ENCODE results near the gene RNF149. TPM values are rescaled to one million over a fixed set of nuclear protein-coding genes. Genes with fewer than 3 reads are reported as not detected.

The RNF149 gene
- total RNA-seq, 1 experiment from 2014 or later: 69.0 TPM

DNA sequence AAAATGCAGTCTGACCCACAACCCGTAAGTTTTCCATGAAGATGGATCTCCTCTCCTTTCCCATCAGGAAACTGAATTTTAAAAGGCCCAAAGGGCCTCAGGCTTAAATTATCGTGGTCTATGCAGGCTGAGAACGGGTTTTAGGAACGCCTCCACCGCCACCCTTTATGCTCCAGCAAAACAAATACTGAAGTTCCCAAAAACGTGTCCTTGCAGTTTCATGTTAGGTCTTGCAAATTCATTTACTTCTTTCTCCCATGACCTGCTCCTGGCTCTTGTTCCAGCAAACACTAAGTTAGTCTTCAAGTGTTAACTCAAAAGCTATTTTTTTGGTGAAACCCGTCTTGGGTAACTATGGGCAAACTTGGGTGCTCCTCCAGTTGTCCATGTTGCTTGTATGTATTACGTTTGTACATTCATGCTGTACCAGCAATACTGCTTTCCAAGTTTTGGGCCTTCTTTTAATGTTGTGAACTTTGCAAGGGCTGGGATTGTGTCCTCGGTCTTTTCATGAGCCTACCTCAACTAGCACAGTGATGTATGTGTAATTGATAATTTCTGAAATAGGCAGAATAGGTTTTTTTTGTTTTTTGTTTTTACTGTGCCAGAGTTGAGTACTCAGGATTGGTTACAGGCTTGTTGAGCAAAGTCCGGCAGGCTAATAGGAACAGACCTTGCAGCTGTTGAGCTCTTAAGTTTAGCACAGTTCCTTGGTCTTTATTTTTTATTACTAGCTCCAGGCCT, 1.8 kb upstream of the RNF149 start:
- Mint-ChIP-seq H3K36me3 (ENCODE audit: insufficient read depth, unreplicated experiment) (peaks cover 36% of the 10 kb centered on the region), H3K9me3 (ENCODE audit: low read depth, unreplicated experiment) (no peaks in the 10 kb centered on the region), H3K27me3 (ENCODE audit: unreplicated experiment) (no peaks in the 10 kb centered on the region), H3K27ac (ENCODE audit: unreplicated experiment) (no peak overlapping the region), H3K4me1 (ENCODE audit: low read depth, unreplicated experiment) (peaks cover 31% of the 10 kb centered on the region), H3K4me3 (ENCODE audit: low read depth, unreplicated experiment) (no peak overlapping the region)
- intact Hi-C loops (cut with micrococcal nuclease; ENCODE audit: unreplicated experiment): no loop called here
- TF ChIP-seq, protein P1, sequence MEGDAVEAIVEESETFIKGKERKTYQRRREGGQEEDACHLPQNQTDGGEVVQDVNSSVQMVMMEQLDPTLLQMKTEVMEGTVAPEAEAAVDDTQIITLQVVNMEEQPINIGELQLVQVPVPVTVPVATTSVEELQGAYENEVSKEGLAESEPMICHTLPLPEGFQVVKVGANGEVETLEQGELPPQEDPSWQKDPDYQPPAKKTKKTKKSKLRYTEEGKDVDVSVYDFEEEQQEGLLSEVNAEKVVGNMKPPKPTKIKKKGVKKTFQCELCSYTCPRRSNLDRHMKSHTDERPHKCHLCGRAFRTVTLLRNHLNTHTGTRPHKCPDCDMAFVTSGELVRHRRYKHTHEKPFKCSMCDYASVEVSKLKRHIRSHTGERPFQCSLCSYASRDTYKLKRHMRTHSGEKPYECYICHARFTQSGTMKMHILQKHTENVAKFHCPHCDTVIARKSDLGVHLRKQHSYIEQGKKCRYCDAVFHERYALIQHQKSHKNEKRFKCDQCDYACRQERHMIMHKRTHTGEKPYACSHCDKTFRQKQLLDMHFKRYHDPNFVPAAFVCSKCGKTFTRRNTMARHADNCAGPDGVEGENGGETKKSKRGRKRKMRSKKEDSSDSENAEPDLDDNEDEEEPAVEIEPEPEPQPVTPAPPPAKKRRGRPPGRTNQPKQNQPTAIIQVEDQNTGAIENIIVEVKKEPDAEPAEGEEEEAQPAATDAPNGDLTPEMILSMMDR (IDR thresholded peaks at IDR 0.05; ENCODE audit: unreplicated experiment): no peak
- CTCF ChIA-PET: interaction anchor here (1.1 kb wide), 1 partner anchor 30 kb away, joined by 3 read pairs; no protein-coding TSS in a partner anchor
- no TSS peak for BruUV-seq (replicated peaks)
- no peak for DNase-seq

DNA sequence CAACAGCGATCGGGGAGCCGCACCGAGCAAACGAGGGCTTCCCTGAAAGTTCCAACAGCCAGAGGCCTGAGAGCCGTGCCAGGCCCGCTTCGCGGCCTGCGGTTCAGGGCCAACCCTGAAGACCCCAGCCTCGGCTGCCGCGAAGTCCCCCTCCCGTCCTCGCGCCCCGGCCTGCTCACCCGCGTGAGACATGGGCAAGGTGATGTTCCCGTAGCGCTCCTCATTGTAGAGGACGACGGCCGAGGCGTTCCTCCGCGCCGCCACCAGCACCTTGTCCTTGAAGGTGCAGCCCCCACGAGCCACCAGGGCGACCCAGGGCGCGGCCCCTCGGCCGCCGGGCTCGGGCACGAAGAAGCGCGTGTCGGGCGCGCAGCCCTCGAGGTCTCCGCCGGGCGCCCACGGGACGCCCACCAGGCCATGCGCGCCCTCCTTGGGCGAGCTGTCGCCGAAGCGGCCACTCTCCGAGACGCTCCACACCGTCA, 510 bp downstream of the RNF149 start:
- intact Hi-C loops (cut with micrococcal nuclease; ENCODE audit: unreplicated experiment): no loop called here
- no peaks in the 10 kb centered on the region for H3K9me3 Mint-ChIP-seq (ENCODE audit: low read depth, unreplicated experiment)

DNA sequence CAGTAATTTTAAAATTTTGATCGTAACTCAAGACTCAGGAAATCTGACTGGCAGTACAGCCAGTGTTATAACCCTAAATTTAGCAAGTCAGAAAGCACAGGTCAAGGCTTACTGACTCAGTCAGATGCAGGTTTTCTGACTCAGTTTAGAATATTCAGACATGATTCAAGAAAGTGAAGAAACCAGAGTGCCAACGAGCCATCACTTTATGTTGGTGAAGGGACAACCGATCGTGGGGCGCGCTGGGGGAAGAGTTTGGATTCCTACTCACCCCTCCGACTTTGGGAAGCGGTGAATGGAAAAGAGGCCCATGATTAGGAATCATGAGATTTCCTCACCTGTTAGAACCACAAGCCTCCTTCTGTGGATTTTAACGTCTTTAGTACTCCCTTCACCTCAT, 998 bp downstream of the RNF149 start:
- intact Hi-C loops (cut with micrococcal nuclease; ENCODE audit: unreplicated experiment): no loop called here
- Mint-ChIP-seq H3K4me1 (ENCODE audit: low read depth, unreplicated experiment) (peaks cover 40% of the 10 kb centered on the region), H3K4me3 (ENCODE audit: low read depth, unreplicated experiment) (peak overlapping the region; percentile 73), H3K36me3 (ENCODE audit: insufficient read depth, unreplicated experiment) (peaks cover 38% of the 10 kb centered on the region), H3K9me3 (ENCODE audit: low read depth, unreplicated experiment) (no peaks in the 10 kb centered on the region), H3K27me3 (ENCODE audit: unreplicated experiment) (no peaks in the 10 kb centered on the region), H3K27ac (ENCODE audit: unreplicated experiment) (peak overlapping the region; percentile 37)
- DNase-seq: no peak
- TF ChIP-seq, protein P1 (IDR thresholded peaks at IDR 0.05; ENCODE audit: unreplicated experiment): no peak
- CTCF ChIA-PET: no interaction called here
- BruUV-seq (replicated peaks): no TSS peak

More for the DNA sequence above, 510 bp downstream of the RNF149 start:
- TF ChIP-seq, protein P1 (IDR thresholded peaks at IDR 0.05; ENCODE audit: unreplicated experiment): no peak
- Mint-ChIP-seq H3K27me3 (ENCODE audit: unreplicated experiment) (no peaks in the 10 kb centered on the region), H3K27ac (ENCODE audit: unreplicated experiment) (peak overlapping the region; percentile 89), H3K4me3 (ENCODE audit: low read depth, unreplicated experiment) (peak overlapping the region; percentile 73), H3K36me3 (ENCODE audit: insufficient read depth, unreplicated experiment) (peaks cover 38% of the 10 kb centered on the region), H3K4me1 (ENCODE audit: low read depth, unreplicated experiment) (peaks cover 35% of the 10 kb centered on the region)
- CTCF ChIA-PET: interaction anchor here (1.0 to 1.2 kb wide), 2 partner anchors 20 to 22 kb away, joined by 4 read pairs; no protein-coding TSS in a partner anchor
- no TSS peak for BruUV-seq (replicated peaks)
- no peak for DNase-seq

DNA sequence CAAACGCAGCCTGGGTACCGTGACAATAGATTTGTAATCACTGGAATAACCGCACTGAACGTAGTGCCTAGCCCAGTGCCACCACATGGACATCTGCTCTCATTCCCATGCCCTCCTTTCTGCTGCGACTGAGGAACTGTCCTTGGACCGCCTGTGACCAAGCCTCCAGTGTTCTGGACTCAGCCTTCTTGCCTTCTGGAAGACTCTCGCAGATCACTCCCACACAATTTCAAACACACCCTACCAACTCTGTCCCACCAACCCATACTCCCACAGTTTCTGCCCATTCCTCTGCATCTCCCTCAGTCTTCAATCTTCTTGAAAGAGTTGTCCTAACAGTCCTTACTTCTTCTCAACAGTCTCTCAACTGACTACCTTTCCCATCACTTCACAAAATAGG, 2.1 kb downstream of the RNF149 start:
- CTCF ChIA-PET: interaction anchor here (1.0 kb wide), 1 partner anchor 22 kb away, joined by 4 read pairs; no protein-coding TSS in a partner anchor
- Mint-ChIP-seq H3K9me3 (ENCODE audit: low read depth, unreplicated experiment) (no peaks in the 10 kb centered on the region), H3K27me3 (ENCODE audit: unreplicated experiment) (no peaks in the 10 kb centered on the region), H3K4me1 (ENCODE audit: low read depth, unreplicated experiment) (peaks cover 43% of the 10 kb centered on the region), H3K36me3 (ENCODE audit: insufficient read depth, unreplicated experiment) (peaks cover 38% of the 10 kb centered on the region), H3K27ac (ENCODE audit: unreplicated experiment) (peak overlapping the region; percentile 37), H3K4me3 (ENCODE audit: low read depth, unreplicated experiment) (peak overlapping the region; percentile 73)
- DNase-seq: no peak
- intact Hi-C loops (cut with micrococcal nuclease; ENCODE audit: unreplicated experiment): loop anchor here (1.0 kb wide), 1 partner anchor 24 kb away; no protein-coding TSS in a partner anchor
- TF ChIP-seq, protein P1 (IDR thresholded peaks at IDR 0.05; ENCODE audit: unreplicated experiment): no peak
- BruUV-seq (replicated peaks): no TSS peak

Data from Calu3 (cell line).